Small intestine (tissue), 7 donors: ENCODE results near the gene ZAR1L. TPM values are rescaled to one million over a fixed set of nuclear protein-coding genes. Genes with fewer than 3 reads are reported as not detected.
A peak's percentile ranks its signal among the peaks of the same experiment; 100 is the strongest.

Experiments
- DNase-seq, 2 donors: peaks; one replicate each; pipeline versions ENCODE4 v3.0.0 to v3.0.0-alpha.2; 2013
- FAIRE-seq: peaks from 2 replicates; lab custom pipeline; 2012; peaks lifted over from hg19 to GRCh38; lab: Jason Lieb, UNC
- H3K27ac ChIP-seq, 3 donors: one replicate each; pipeline ENCODE4 v1.5.1; 2013; ENCODE audit warnings: low read length in 2 of 3, mild to moderate bottlenecking in 2 of 3, control low read depth in 1 of 3, inconsistent platforms in 1 of 3, low read depth in 1 of 3, moderate library complexity in 1 of 3
- H3K27me3 ChIP-seq, 3 donors: one replicate each; pipeline ENCODE4 v1.6.1; 2013; ENCODE audit warnings: low read length in 3 of 3, inconsistent platforms in 1 of 3; ENCODE audit not compliant: control insufficient read depth in 3 of 3, insufficient read depth in 3 of 3
- H3K36me3 ChIP-seq, 3 donors: one replicate each; pipeline ENCODE4 v1.6.1; 2013; ENCODE audit warnings: low read length in 3 of 3, inconsistent platforms in 1 of 3, low read depth in 1 of 3, mild to moderate bottlenecking in 1 of 3, moderate library complexity in 1 of 3; ENCODE audit not compliant: control insufficient read depth in 3 of 3, insufficient read depth in 2 of 3
- H3K4me1 ChIP-seq, 3 donors: one replicate each; pipeline ENCODE4 v1.6.1; 2013; ENCODE audit warnings: low read length in 2 of 3, inconsistent platforms in 1 of 3, low read depth in 1 of 3, mild to moderate bottlenecking in 1 of 3, moderate library complexity in 1 of 3; ENCODE audit not compliant: control insufficient read depth in 3 of 3, insufficient read depth in 2 of 3
- H3K4me3 ChIP-seq, 3 donors: one replicate each; pipeline ENCODE4 v1.5.1; 2013; ENCODE audit warnings: low read length in 3 of 3, control low read depth in 1 of 3, inconsistent platforms in 1 of 3, low read depth in 1 of 3, mild to moderate bottlenecking in 1 of 3, moderate library complexity in 1 of 3
- H3K9me3 ChIP-seq, 2 donors: one replicate each; pipeline ENCODE4 v1.6.1; 2013; ENCODE audit warnings: low read depth in 1 of 2, low read length in 1 of 2; ENCODE audit not compliant: control insufficient read depth in 2 of 2, insufficient read depth in 1 of 2
- WGBS, 3 donors: extraction: QIAGEN DNeasy Blood & Tissue Kit; methylation state at CpG; one replicate each; pipeline ENCODE4 v1.1.7; 2013; 5-methylcytosine and 5-hydroxymethylcytosine counted together
- polyA plus RNA-seq, 4 donors: library from polyadenylated mRNA; stranded (reverse) in 3 of 4; unstranded in 1 of 4; fragments of 200-250 nt in 3 of 4; fragments of 120-200 nt in 1 of 4; gene quantifications; one replicate each; pipeline versions ENCODE4 v1.2.1 to v1.2.3, GENCODE V29; 2013
- donor health status: healthy with polysubstance abuse.
- donor health status: control.
- donor health status: control.
- donor health status: Bipolar disorder and iron deficiency.
- donor health status: healthy.

ZAR1L gene
- polyA plus RNA-seq, 4 donors, result not detected

DNA sequence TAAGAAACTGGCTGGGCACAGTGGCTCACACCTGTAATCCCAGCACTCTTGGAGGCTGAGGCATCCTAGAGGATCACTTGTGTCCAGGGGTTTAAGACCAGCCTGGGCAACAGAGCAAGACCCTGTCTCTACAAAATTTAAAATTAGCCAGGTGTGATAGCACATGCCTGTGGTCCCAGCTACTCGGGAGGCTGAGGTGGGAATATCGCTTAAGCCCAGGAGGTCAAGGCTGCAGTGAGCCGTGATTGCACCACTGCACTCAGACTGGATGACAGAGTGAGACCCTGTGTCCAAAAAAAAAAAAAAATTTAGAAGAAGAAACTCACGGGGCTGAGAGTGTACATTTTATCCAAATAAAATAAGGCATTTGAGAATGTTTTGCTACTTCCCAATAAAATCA is 58.9 kb downstream of the ZAR1L start:
- no peak overlapping the region for H3K4me3 ChIP-seq
- DNase-seq (no peak), FAIRE-seq (no peak)
- peaks cover 0 to 3% (median 0%) of the 10 kb centered on the region in 3 donors for H3K36me3 ChIP-seq
- H3K9me3 ChIP-seq, result no peaks in the 10 kb centered on the region
- peaks cover 0 to 33% (median 2%) of the 10 kb centered on the region in 3 donors for H3K4me1 ChIP-seq
- no peaks in the 10 kb centered on the region for H3K27me3 ChIP-seq
- peak overlapping the region in 1 of 3 donors; percentile 21 for H3K27ac ChIP-seq
- 74 to 77% (median 75%) methylated on average over 4 of the region's 4 CpGs for WGBS, 3 donors

DNA sequence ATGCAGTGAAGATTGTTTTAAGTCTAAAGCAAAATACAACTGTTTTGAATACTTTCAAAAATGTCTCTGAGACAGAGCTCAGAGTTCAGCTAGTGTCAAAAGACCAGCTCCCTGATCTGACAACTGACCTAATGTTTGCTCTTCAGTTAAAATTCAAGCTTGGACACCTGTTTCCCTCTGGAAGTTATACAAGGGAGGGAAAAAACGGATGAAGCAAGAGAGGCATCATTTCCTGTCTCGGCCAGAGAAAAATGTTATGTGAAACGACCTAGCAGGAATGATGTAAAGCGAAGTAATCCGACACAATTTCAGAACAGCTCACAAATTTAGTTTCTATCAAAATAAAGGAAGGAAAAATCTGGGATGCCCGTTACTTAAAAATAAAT is 59.4 kb downstream of the ZAR1L start:
- peaks cover 0 to 3% (median 0%) of the 10 kb centered on the region in 3 donors for H3K36me3 ChIP-seq
- peaks cover 0 to 29% (median 0%) of the 10 kb centered on the region in 3 donors for H3K4me1 ChIP-seq
- 29 to 48% (median 40%) methylated on average over 6 of the region's 6 CpGs for WGBS, 3 donors
- H3K9me3 ChIP-seq, result no peaks in the 10 kb centered on the region
- peak in 1 of 2 donors; percentile 50 for DNase-seq
- H3K27ac ChIP-seq, result peak overlapping the region in 1 of 3 donors; percentile 26
- no peaks in the 10 kb centered on the region for H3K27me3 ChIP-seq
- H3K4me3 ChIP-seq, result no peak overlapping the region
- no peak for FAIRE-seq

DNA sequence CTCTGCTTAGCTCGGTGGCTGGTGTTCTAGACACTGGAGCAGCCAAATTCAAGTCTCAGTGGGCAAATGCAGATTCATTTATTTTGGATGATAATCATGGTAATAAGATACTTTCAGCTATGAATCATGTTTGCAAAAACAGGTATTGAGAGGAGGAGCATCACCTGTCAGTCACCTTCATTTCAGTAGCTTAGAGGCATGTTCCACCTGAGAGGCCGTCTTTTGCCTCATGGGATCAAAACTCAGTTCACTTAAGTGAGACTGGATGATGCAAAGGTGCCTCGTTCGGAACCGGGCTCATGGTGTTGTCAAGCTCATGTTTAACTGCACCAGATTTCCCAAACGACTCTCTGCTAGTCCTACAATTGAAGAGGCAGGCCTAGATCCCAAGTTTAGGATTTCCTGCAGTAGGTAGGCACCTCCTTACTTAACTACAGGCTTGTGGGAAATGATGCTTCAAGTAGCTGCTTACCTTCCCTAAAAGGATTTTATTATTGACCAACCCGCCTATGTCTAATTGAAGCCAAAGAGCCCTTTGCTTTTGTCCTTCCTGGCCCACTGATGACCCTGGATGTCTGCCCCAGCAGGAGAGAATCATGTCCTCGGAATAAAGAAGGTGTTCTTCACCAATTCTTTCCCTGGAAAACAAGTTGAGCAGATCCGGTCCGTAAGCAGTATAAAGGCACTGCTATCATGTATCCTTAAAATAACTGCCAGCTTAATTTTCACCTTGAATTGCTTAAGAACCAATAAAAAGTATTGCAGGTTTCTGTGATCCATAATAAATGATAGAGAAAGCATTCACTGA is 60.0 kb downstream of the ZAR1L start:
- Histone ChIP-seq H3K4me3 (no peak overlapping the region), H3K27me3 (no peaks in the 10 kb centered on the region), H3K36me3 (peaks cover 0 to 3% (median 0%) of the 10 kb centered on the region in 3 donors), H3K4me1 (peaks cover 0 to 28% (median 0%) of the 10 kb centered on the region in 3 donors), H3K9me3 (no peaks in the 10 kb centered on the region), H3K27ac (peak overlapping the region in 2 of 3 donors; percentile 26 to 27)
- no peak for DNase-seq
- whole genome bisulfite sequencing, 3 donors, result 57 to 69% (median 68%) methylated on average over 10 of the region's 10 CpGs
- FAIRE-seq, result no peak

DNA sequence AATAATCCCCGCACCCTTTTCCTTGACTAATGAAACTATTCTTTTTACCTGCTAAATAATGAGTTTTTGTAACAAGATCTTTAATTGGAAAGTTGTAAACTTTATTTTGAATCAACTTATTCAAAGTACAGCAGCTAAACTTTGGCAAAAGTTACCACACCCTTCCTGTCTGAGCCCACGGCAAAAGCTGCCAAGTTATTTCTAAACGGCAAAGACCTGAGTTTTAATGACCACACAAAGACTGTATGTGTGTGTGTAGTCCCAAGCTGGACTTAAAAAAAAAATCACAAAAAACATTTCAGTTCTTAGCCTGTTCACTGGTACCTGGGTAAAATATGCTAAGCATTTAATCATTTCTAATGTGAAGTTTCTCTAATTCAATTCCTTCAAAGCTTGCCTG is 60.7 kb downstream of the ZAR1L start:
- DNase-seq (no peak), FAIRE-seq (no peak)
- H3K27me3 ChIP-seq, result no peaks in the 10 kb centered on the region
- peaks cover 0 to 28% (median 0%) of the 10 kb centered on the region in 3 donors for H3K4me1 ChIP-seq
- peaks cover 0 to 2% (median 0%) of the 10 kb centered on the region in 3 donors for H3K36me3 ChIP-seq
- no peak overlapping the region for H3K4me3 ChIP-seq
- no peaks in the 10 kb centered on the region for H3K9me3 ChIP-seq
- 35 to 39% (median 38%) methylated on average over 3 of the region's 3 CpGs for WGBS, 3 donors
- H3K27ac ChIP-seq, result no peak overlapping the region

DNA sequence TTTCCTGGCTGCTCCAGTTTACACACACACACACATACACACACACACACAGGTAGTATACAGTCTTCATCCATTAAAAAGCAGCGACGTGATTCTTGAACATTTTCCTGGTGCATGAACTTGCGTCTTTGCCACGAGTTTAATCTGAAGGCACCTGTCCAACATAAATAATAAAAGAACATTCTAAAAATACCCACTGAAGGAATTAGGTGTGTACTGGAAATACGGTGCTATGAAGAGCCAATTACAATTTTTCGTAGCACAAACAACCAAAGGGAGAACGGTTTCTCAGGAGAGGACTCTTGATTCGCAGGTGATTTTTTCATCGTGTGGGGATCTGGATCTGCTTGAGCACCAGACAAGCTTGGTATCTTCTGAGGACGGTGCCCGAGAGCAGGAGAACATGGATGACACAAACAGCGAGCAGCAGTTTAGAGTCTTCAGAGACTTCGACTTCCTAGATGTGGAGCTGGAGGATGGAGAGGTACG is 61.2 kb downstream of the ZAR1L start:
- FAIRE-seq (no peak), DNase-seq (no peak)
- Histone ChIP-seq H3K9me3 (no peaks in the 10 kb centered on the region), H3K4me1 (peaks cover 0 to 25% (median 0%) of the 10 kb centered on the region in 3 donors), H3K36me3 (no peaks in the 10 kb centered on the region), H3K4me3 (no peak overlapping the region), H3K27me3 (no peaks in the 10 kb centered on the region), H3K27ac (peak overlapping the region in 1 of 3 donors; percentile 20)
- 44 to 70% (median 49%) methylated on average over 14 of the region's 14 CpGs for WGBS, 3 donors

Other genes with a start within 250 kb of the ZAR1L start
- 1 to 10 TPM in 2 of 4 donors, under 1 TPM in 2; under 0.01 to 3.9 (median 1.2) TPM for gene BRCA2, start 145 bp upstream of the ZAR1L start, polyA plus RNA-seq
- gene N4BP2L1, start 112.8 kb upstream of the ZAR1L start, polyA plus RNA-seq, result 10 to 100 TPM; 13.8 to 20.6 (median 17.3) TPM
- 100 to 1,000 TPM in 1 of 4 donors, 10 to 100 TPM in 3; 31.9 to 168 (median 39.8) TPM for gene N4BP2L2, start 223.4 kb upstream of the ZAR1L start, polyA plus RNA-seq